K562 (cell line): Measurements from ENCODE around the gene ADAM8. TPM values are rescaled to one million over a fixed set of nuclear protein-coding genes. Genes with fewer than 3 reads are reported as not detected.

Experiments
- ATAC-seq: fragments of 200-7000 bp; cut with Tn5 transposase; 3 replicates; pipeline ENCODE4 v1.9.1; 2020; ENCODE audit warnings: moderate library complexity
- BruUV-seq: library from RNA; stranded (reverse); fragments of 400-500 nt; replicated peaks from 2 replicates; lab custom pipeline; 2021; lab: Mats Ljungman, UMichigan
- CTCF ChIA-PET: fragments of 300-600 bp; formaldehyde crosslinking; extraction: SDS; loops from one replicate; lab custom pipeline; 2021; ENCODE audit warnings: low intra/inter-chr PET ratio; lab: Yijun Ruan, JAX
- POLR2A ChIA-PET: fragments of 300-600, 350-650 bp; sonication (Branson Sonifier 250); formaldehyde crosslinking; extraction: SDS; loops from one replicate; lab custom pipeline; 2021; ENCODE audit warnings: antibody characterized with exemption, inconsistent platforms; lab: Yijun Ruan, JAX
- DNase-seq, 4 experiments: peaks; one replicate each; pipeline versions ENCODE4 v3.0.0 to v3.0.0-alpha.2; 2011 to 2018; ENCODE audit warnings: low spot score in 3 of 4, mixed read lengths in 3 of 4; ENCODE audit errors: extremely low read depth in 1 of 4
- FAIRE-seq: peaks from 2 replicates; lab custom pipeline; 2011; peaks lifted over from hg19 to GRCh38; lab: Jason Lieb, UNC
- H2AFZ ChIP-seq: 2 replicates; pipeline ENCODE4 v1.6.0; 2011; ENCODE audit warnings: low read depth, low read length, control low read depth, inconsistent platforms
- H3K27ac ChIP-seq: fragments of 200-600 bp; 3 replicates; pipeline ENCODE4 v1.8.0; 2011; ENCODE audit warnings: low read depth, mild to moderate bottlenecking, control low read depth, inconsistent platforms, low read length, moderate library complexity, mixed read lengths; ENCODE audit errors: extremely low read depth
- H3K27me3 ChIP-seq, 2 experiments: fragments of 300-600 bp in 1 of 2; 2 replicates in 1 of 2; 3 replicates in 1 of 2; pipeline versions ENCODE4 v1.6.0 to v1.8.0; 2011; ENCODE audit warnings: inconsistent platforms in 2 of 2, low read length in 2 of 2, mild to moderate bottlenecking in 1 of 2, mixed read lengths in 1 of 2, moderate library complexity in 1 of 2; ENCODE audit not compliant: control insufficient read depth in 2 of 2, insufficient read depth in 2 of 2
- H3K36me3 ChIP-seq: fragments of 300-600 bp; 3 replicates; pipeline ENCODE4 v1.8.0; 2011; ENCODE audit warnings: mild to moderate bottlenecking, low read length, inconsistent platforms; ENCODE audit not compliant: control insufficient read depth, insufficient read depth
- H3K4me1 ChIP-seq, 2 experiments: fragments of 200-600 bp in 1 of 2; replicated peaks in 1 of 2; 2 replicates in 1 of 2; 3 replicates in 1 of 2; pipeline versions ENCODE4 v1.5.1 to v1.8.0; 2011; ENCODE audit warnings: inconsistent platforms in 2 of 2, low read length in 2 of 2, mild to moderate bottlenecking in 1 of 2, mixed read lengths in 1 of 2, moderate library complexity in 1 of 2; ENCODE audit not compliant: control insufficient read depth in 2 of 2, insufficient read depth in 2 of 2
- H3K4me2 ChIP-seq: 2 replicates; pipeline ENCODE4 v1.6.1; 2011; ENCODE audit warnings: low read length, control low read depth, inconsistent platforms, mixed read lengths; ENCODE audit not compliant: insufficient read depth
- H3K4me3 ChIP-seq: fragments of 200-600 bp; sonication (generic), shearing (Covaris generic); 2 replicates; pipeline ENCODE4 v1.5.1; 2016; ENCODE audit warnings: control low read depth, inconsistent platforms
- H3K79me2 ChIP-seq: fragments of 200-600 bp; 3 replicates; pipeline ENCODE4 v1.8.0; 2011; ENCODE audit warnings: low read length, inconsistent platforms; ENCODE audit not compliant: control insufficient read depth, insufficient read depth
- H3K9ac ChIP-seq, 2 experiments: 2 replicates each; pipeline versions ENCODE4 v1.6.0 to v1.6.1; 2011; ENCODE audit warnings: low read depth in 2 of 2, low read length in 2 of 2, control low read depth in 1 of 2, inconsistent platforms in 1 of 2, mild to moderate bottlenecking in 1 of 2, mixed read lengths in 1 of 2; ENCODE audit not compliant: insufficient read depth in 1 of 2
- H3K9me1 ChIP-seq: one replicate; pipeline ENCODE4 v1.6.0; 2011; ENCODE audit warnings: inconsistent platforms, mild to moderate bottlenecking, low read length, moderate library complexity; ENCODE audit not compliant: control insufficient read depth, insufficient read depth
- H3K9me3 ChIP-seq: replicated peaks from 2 replicates; pipeline ENCODE4 v1.5.1; 2011; ENCODE audit warnings: low read depth, low read length, inconsistent platforms; ENCODE audit not compliant: control insufficient read depth, insufficient read depth
- H4K20me1 ChIP-seq: replicated peaks from 2 replicates; pipeline ENCODE4 v1.6.1; 2011; ENCODE audit warnings: low read length, inconsistent platforms, mixed read lengths; ENCODE audit not compliant: control insufficient read depth, insufficient read depth
- BCL6 ChIP-seq: fragments of 250-450 bp; sonication (Bioruptor Pico); IDR thresholded peaks from 2 replicates; pipeline ENCODE4 v1.4.0; 2020
- CBFA2T2 ChIP-seq: fragments of 450-650 bp; conservative IDR thresholded peaks from 2 replicates; pipeline ENCODE4 v1.6.1; 2017; ENCODE audit warnings: mild to moderate bottlenecking
- CREM ChIP-seq: IDR thresholded peaks from 2 replicates; pipeline ENCODE4 v1.6.1; 2014; ENCODE audit warnings: antibody characterized with exemption, low read depth
- IRF2 ChIP-seq: sonication (generic); formaldehyde crosslinking; IDR thresholded peaks from 2 replicates; pipeline ENCODE4 v1.8.1; 2022; ENCODE audit warnings: mild to moderate bottlenecking, missing genetic modification reagents
- KLF13 ChIP-seq: fragments of 450-650 bp; IDR thresholded peaks from 2 replicates; pipeline ENCODE4 v1.6.1; 2016; ENCODE audit warnings: missing genetic modification characterization, low read depth, mild to moderate bottlenecking, missing compliant biosample characterization, moderate library complexity, borderline replicate concordance
- L3MBTL2 ChIP-seq: fragments of 450-650 bp; IDR thresholded peaks from 2 replicates; pipeline ENCODE4 v1.6.1; 2016; ENCODE audit warnings: mild to moderate bottlenecking, moderate library complexity
- MTA2 ChIP-seq: fragments of 450-650 bp; IDR thresholded peaks from 2 replicates; pipeline ENCODE4 v1.6.1; 2016; ENCODE audit warnings: low read depth
- NRF1 ChIP-seq, 2 experiments: fragments of 450-650 bp; IDR thresholded peaks in 1 of 2; conservative IDR thresholded peaks in 1 of 2; 2 replicates each; pipeline ENCODE4 v1.6.1; 2014; ENCODE audit warnings: mild to moderate bottlenecking in 2 of 2
- ZFP1 ChIP-seq: fragments of 450-650 bp; formaldehyde crosslinking; IDR thresholded peaks from 2 replicates; pipeline ENCODE4 v1.4.0; 2020; ENCODE audit warnings: mild to moderate bottlenecking, mixed read lengths
- ZNF507 ChIP-seq: conservative IDR thresholded peaks from 2 replicates; pipeline ENCODE4 v1.6.1; 2017; ENCODE audit warnings: missing genetic modification characterization, missing compliant biosample characterization
- WGBS: fragments of 100-300 bp; shearing (Covaris generic); methylation state at CpG from one replicate; pipeline ENCODE4 v1.1.6; 2016; ENCODE audit warnings: low coverage, mixed read lengths; ENCODE audit not compliant: insufficient coverage; ENCODE audit errors: missing lambda C conversion rate; 5-methylcytosine and 5-hydroxymethylcytosine counted together
- in situ Hi-C: fragments of 300-500 bp; cut with MboI; formaldehyde crosslinking; loops from 4 replicates; pipeline ENCODE4 v1.15.0; 2018; ENCODE audit warnings: inconsistent platforms, mixed read lengths
- intact Hi-C: fragments of 100-400 bp; cut with micrococcal nuclease; formaldehyde crosslinking; loops from 2 replicates; pipeline ENCODE4 v1.14.2; 2022
- polyA plus RNA-seq, 8 experiments: library from polyadenylated mRNA; depleted of rRNA in 4 of 8; stranded (reverse) in 5 of 8; unstranded in 3 of 8; fragments of >200 nt; fragmentation: Nextera tagmentation in 2 of 8; fragmentation: Illumina TruSeq in 1 of 8; extraction: Ambion mirVana in 2 of 8; extraction: Trizol in 1 of 8; gene quantifications; 2 replicates each; pipeline versions ENCODE4 v1.2.1 to v1.2.3, GENCODE V29; 2011 to 2014; ENCODE audit warnings: inconsistent platforms in 1 of 8, missing spikeins in 1 of 8
- total RNA-seq, 7 experiments: library from RNA; depleted of rRNA in 6 of 7; stranded (reverse); fragments of >200 nt in 6 of 7; fragmentation: Illumina TruSeq in 2 of 7; extraction: Trizol in 2 of 7; gene quantifications; 2 replicates each; pipeline versions ENCODE4 v1.2.1 to v1.2.3, GENCODE V29; 2011 to 2021; ENCODE audit warnings: low replicate concordance in 1 of 7
- TF ChIP-seq, protein P1 (sequence below): fragments of 250-450 bp; sonication (Bioruptor Pico); IDR thresholded peaks from 2 replicates; pipeline ENCODE4 v1.6.1; 2021; ENCODE audit warnings: mild to moderate bottlenecking
- TF ChIP-seq, protein P2 (sequence below): sonication (generic); formaldehyde crosslinking; IDR thresholded peaks from 2 replicates; pipeline ENCODE4 v1.5.0; 2020; ENCODE audit warnings: missing genetic modification reagents
- TF ChIP-seq, protein P3 (sequence below), 3 experiments: IDR thresholded peaks in 2 of 3; conservative IDR thresholded peaks in 1 of 3; 2 replicates each; pipeline ENCODE4 v1.5.1; 2011 to 2012; ENCODE audit warnings: low read length in 3 of 3, mild to moderate bottlenecking in 3 of 3, control low read depth in 2 of 3, improper control_type of control experiment in 1 of 3, inconsistent platforms in 1 of 3, low read depth in 1 of 3, mixed read lengths in 1 of 3, moderate library complexity in 1 of 3; ENCODE audit not compliant: insufficient read depth in 2 of 3
- TF ChIP-seq, protein P4 (sequence below): fragments of 450-650 bp; formaldehyde crosslinking; IDR thresholded peaks from 2 replicates; pipeline ENCODE4 v1.4.0; 2020; ENCODE audit warnings: mild to moderate bottlenecking, moderate library complexity

The ADAM8 gene
- total and polyA plus RNA-seq, 9 of the 15 experiments (the other 6 are each of a cell fraction or from before 2014, with no cell fraction given), result 0.07 to 7.0 (median 1.1) TPM

DNA sequence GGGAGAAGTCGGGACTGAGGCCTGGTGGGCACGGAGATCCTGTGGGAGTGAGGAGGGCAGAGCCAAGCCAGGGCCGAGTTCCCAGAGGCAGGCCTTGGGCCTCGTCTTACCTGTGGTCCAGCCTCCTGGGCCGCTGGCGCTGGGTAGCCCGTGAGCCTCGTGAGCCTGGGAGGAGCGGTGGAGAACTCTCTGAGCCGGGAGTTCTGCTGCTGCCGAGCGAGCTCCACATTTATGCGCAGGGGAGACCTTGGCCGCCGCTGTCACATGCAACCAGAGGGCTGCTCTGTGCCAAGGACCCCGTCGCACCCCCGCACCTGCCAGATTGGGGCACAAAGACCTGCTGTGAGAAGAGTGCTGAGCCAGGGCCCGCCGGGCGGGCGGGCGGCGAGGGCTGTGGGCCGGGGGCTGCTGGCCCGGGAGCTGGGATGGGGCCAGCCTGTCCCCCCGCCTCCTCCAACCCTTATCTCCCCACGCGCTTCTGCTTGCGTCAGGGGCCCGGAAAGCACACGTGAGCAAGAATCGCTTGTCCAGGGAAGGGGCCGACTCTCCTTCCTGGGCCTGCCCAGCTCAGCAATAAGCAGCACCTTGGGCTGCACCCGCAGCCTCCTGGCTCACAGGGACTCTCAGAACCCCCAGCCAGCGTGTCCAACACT lies 28.9 kb downstream of the ADAM8 start (continued):
- TF ChIP-seq BCL6 (CRISPR knock-in tag) (no peak), L3MBTL2 (peak; percentile 72), CREM (peak; percentile 69), KLF13 (tag) (no peak)

DNA sequence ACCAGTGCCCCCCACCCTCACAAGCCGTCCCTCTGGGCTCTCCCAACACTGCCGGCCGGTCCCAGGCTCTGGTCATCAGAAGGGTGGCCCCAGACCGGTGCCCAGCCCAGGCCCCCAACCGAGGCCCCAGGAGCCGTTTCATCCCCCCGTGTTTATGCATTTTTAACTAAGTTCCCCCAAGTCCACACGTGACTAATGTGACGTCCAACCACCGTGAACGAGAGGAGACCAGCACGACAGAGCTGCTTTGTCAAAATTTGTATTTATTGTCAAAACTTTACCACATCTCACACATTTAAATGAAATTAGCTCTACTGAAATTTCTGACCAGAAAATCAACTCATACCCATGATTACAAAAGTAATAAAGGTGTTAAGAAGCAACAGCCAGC lies 30.4 kb downstream of the ADAM8 start:
- peak overlapping the region; percentile 64 for H3K4me2 ChIP-seq
- FAIRE-seq (peak; percentile 76), DNase-seq (no peak), ATAC-seq (peak; percentile 16)
- no peaks in the 10 kb centered on the region for H3K79me2 ChIP-seq
- BruUV-seq, result no TSS peak
- H3K27me3 ChIP-seq, result no peaks in the 10 kb centered on the region; a peak in 1 of 5 replicates
- in situ Hi-C loops (loop anchor here (5.0 kb wide), 2 partner anchors 61 to 99 kb away; partner anchors contain the start of genes TUBGCP2 and ZNF511), intact Hi-C loops (loop anchor here (2.0 to 5.0 kb wide), 2 partner anchors 67 to 104 kb away; no protein-coding TSS in a partner anchor)
- no peaks in the 10 kb centered on the region for H3K9me1 ChIP-seq
- peak overlapping the region; percentile 17; the same call in 1 of the 2 replicates for H3K4me3 ChIP-seq
- no peaks in the 10 kb centered on the region for H4K20me1 ChIP-seq
- peak overlapping the region; percentile 51 to 68 for H3K9ac ChIP-seq
- no peaks in the 10 kb centered on the region for H3K36me3 ChIP-seq
- peak overlapping the region; percentile 60 for H2AFZ ChIP-seq
- 3% methylated on average over 6 of the region's 12 CpGs for WGBS
- H3K4me1 ChIP-seq, result peaks cover 36 to 97% of the 10 kb centered on the region in 2 experiments
- no peaks in the 10 kb centered on the region for H3K9me3 ChIP-seq
- peak overlapping the region; percentile 79 for H3K27ac ChIP-seq
- CTCF ChIA-PET, result no interaction called here
- POLR2A ChIA-PET, result interaction anchor here (0.6 to 3.1 kb wide), 3 partner anchors 11 to 224 kb away, joined by 3 to 18 read pairs (median 7); no protein-coding TSS in a partner anchor
- TF ChIP-seq, protein P1, sequence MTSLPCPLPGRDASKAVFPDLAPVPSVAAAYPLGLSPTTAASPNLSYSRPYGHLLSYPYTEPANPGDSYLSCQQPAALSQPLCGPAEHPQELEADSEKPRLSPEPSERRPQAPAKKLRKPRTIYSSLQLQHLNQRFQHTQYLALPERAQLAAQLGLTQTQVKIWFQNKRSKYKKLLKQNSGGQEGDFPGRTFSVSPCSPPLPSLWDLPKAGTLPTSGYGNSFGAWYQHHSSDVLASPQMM (CRISPR knock-in tag), result no peak
- TF ChIP-seq NRF1 (conservative IDR thresholded peaks at IDR 0.05 in 1 of 2, IDR thresholded peaks at IDR 0.05 in 1 of 2), result no peak
- TF ChIP-seq, protein P2, sequence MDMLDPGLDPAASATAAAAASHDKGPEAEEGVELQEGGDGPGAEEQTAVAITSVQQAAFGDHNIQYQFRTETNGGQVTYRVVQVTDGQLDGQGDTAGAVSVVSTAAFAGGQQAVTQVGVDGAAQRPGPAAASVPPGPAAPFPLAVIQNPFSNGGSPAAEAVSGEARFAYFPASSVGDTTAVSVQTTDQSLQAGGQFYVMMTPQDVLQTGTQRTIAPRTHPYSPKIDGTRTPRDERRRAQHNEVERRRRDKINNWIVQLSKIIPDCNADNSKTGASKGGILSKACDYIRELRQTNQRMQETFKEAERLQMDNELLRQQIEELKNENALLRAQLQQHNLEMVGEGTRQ (CRISPR knock-in tag), result peak; percentile 67
- TF ChIP-seq ZFP1, result no peak
- no peak for TF ChIP-seq IRF2 (CRISPR knock-in tag)
- TF ChIP-seq, protein P3, sequence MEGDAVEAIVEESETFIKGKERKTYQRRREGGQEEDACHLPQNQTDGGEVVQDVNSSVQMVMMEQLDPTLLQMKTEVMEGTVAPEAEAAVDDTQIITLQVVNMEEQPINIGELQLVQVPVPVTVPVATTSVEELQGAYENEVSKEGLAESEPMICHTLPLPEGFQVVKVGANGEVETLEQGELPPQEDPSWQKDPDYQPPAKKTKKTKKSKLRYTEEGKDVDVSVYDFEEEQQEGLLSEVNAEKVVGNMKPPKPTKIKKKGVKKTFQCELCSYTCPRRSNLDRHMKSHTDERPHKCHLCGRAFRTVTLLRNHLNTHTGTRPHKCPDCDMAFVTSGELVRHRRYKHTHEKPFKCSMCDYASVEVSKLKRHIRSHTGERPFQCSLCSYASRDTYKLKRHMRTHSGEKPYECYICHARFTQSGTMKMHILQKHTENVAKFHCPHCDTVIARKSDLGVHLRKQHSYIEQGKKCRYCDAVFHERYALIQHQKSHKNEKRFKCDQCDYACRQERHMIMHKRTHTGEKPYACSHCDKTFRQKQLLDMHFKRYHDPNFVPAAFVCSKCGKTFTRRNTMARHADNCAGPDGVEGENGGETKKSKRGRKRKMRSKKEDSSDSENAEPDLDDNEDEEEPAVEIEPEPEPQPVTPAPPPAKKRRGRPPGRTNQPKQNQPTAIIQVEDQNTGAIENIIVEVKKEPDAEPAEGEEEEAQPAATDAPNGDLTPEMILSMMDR (IDR thresholded peaks at IDR 0.05 in 2 of 3, conservative IDR thresholded peaks at IDR 0.05 in 1 of 3; ENCODE audit: insufficient read depth in 2 of 3, low read depth in 1 of 3, low read length in 3 of 3), result no peak
- TF ChIP-seq CBFA2T2, result no peak
- TF ChIP-seq ZNF507, result no peak
- TF ChIP-seq MTA2, result no peak
- TF ChIP-seq, protein P4, sequence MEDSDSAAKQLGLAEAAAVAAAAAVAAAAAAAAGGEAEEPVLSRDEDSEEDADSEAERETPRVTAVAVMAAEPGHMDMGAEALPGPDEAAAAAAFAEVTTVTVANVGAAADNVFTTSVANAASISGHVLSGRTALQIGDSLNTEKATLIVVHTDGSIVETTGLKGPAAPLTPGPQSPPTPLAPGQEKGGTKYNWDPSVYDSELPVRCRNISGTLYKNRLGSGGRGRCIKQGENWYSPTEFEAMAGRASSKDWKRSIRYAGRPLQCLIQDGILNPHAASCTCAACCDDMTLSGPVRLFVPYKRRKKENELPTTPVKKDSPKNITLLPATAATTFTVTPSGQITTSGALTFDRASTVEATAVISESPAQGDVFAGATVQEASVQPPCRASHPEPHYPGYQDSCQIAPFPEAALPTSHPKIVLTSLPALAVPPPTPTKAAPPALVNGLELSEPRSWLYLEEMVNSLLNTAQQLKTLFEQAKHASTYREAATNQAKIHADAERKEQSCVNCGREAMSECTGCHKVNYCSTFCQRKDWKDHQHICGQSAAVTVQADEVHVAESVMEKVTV (CRISPR knock-in tag), result no peak
